DMS114 treated with DMSO at 0.1 percent for 48 hours (cell line): ENCODE data around the gene TCL1A.
"Not testable (repeated sequence)": the region's sequence is repeated elsewhere in the genome, so short reads cannot be mapped to it uniquely, and the experiment has no call there.

Experiments
- DNase-seq: peaks from one replicate; lab custom pipeline; 2025; ENCODE audit not compliant: unreplicated experiment; lab: John Stamatoyannopoulos, UW

Gene TCL1A

GRCh38 chr14:95713596-95714371 is at the start of gene TCL1A:
Gene TCL1A (minus strand): TSS chr14:95714125. CDS start chr14:95714066, 59 bp downstream.
- DNase-seq, result no peak

GRCh38 chr14:95763032-95763431 is 49.1 kb upstream of the TCL1A start:
- not testable (repeated sequence) for DNase-seq

- DNase-seq, result no peak
Observed at GRCh38 chr14:95761436-95761835, 47.5 kb upstream of the TCL1A start.

- no peak for DNase-seq
Observed at GRCh38 chr14:95760596-95760995, 46.7 kb upstream of the TCL1A start.

GRCh38 chr14:95759941-95760340 is 46.0 kb upstream of the TCL1A start:
- no peak for DNase-seq

GRCh38 chr14:95758331-95758730 is 44.4 kb upstream of the TCL1A start:
- DNase-seq, result no peak

- DNase-seq, result no peak
Observed at GRCh38 chr14:95756751-95757150, 42.8 kb upstream of the TCL1A start.

GRCh38 chr14:95756127-95756526 is 42.2 kb upstream of the TCL1A start:
- no peak for DNase-seq

GRCh38 chr14:95741781-95742180 is 27.9 kb upstream of the TCL1A start:
- DNase-seq, result no peak

GRCh38 chr14:95741038-95741490 is 27.1 kb upstream of the TCL1A start:
- no peak for DNase-seq

GRCh38 chr14:95739356-95739755 is 25.4 kb upstream of the TCL1A start:
- no peak for DNase-seq

GRCh38 chr14:95733212-95733611 is 19.3 kb upstream of the TCL1A start:
- no peak for DNase-seq

- no peak for DNase-seq
Observed at GRCh38 chr14:95730126-95730525, 16.2 kb upstream of the TCL1A start.

GRCh38 chr14:95729402-95730028 is 15.6 kb upstream of the TCL1A start:
- not testable (repeated sequence) for DNase-seq

- no peak for DNase-seq
Observed at GRCh38 chr14:95727056-95727700, 13.3 kb upstream of the TCL1A start.

GRCh38 chr14:95725685-95726336 is 11.9 kb upstream of the TCL1A start:
- DNase-seq, result no peak

GRCh38 chr14:95722525-95723190 is 8.7 kb upstream of the TCL1A start:
- no peak for DNase-seq

- DNase-seq, result no peak
Observed at GRCh38 chr14:95712398-95712797, 1.5 kb downstream of the TCL1A start.

GRCh38 chr14:95711476-95712176 is 2.3 kb downstream of the TCL1A start:
- DNase-seq, result no peak

GRCh38 chr14:95710106-95710505 is 3.8 kb downstream of the TCL1A start:
- DNase-seq, result no peak
